Osteocyte (in vitro differentiated cells): ENCODE results near the gene CMSS1. TPM values are rescaled to one million over a fixed set of nuclear protein-coding genes. Genes with fewer than 3 reads are reported as not detected.

Source experiments
- DNase-seq: peaks from one replicate; pipeline ENCODE4 v3.0.0; 2021; ENCODE audit warnings: mixed read lengths; ENCODE audit not compliant: unreplicated experiment; ENCODE audit errors: extremely low spot score
- H3K27ac Mint-ChIP-seq: one replicate; pipeline ENCODE4 v1.8.0; 2021; ENCODE audit warnings: mild to moderate bottlenecking, mixed read lengths; ENCODE audit not compliant: unreplicated experiment
- H3K27me3 Mint-ChIP-seq: one replicate; pipeline ENCODE4 v1.8.0; 2021; ENCODE audit warnings: mixed read lengths; ENCODE audit not compliant: unreplicated experiment
- H3K36me3 Mint-ChIP-seq: one replicate; pipeline ENCODE4 v1.8.0; 2021; ENCODE audit warnings: mixed read lengths; ENCODE audit not compliant: unreplicated experiment
- H3K4me1 Mint-ChIP-seq: one replicate; pipeline ENCODE4 v1.8.0; 2021; ENCODE audit warnings: mixed read lengths; ENCODE audit not compliant: unreplicated experiment
- H3K4me3 Mint-ChIP-seq: one replicate; pipeline ENCODE4 v1.8.0; 2021; ENCODE audit warnings: mild to moderate bottlenecking, moderate library complexity, mixed read lengths; ENCODE audit not compliant: unreplicated experiment
- H3K9me3 Mint-ChIP-seq: one replicate; pipeline ENCODE4 v1.8.0; 2021; ENCODE audit warnings: mixed read lengths; ENCODE audit not compliant: unreplicated experiment
- CTCF ChIP-seq: fragments of 200-600 bp; sonication (generic); IDR thresholded peaks from 2 replicates; pipeline ENCODE4 v1.5.0; 2021; ENCODE audit warnings: antibody characterized with exemption, mild to moderate bottlenecking, moderate library complexity
- total RNA-seq: library from RNA; stranded (reverse); gene quantifications from 2 replicates; pipeline ENCODE4 v1.2.1, GENCODE V29; 2021

The CMSS1 gene
- total RNA-seq, 1 donor from 2014 or later: 38.5 TPM

DNA sequence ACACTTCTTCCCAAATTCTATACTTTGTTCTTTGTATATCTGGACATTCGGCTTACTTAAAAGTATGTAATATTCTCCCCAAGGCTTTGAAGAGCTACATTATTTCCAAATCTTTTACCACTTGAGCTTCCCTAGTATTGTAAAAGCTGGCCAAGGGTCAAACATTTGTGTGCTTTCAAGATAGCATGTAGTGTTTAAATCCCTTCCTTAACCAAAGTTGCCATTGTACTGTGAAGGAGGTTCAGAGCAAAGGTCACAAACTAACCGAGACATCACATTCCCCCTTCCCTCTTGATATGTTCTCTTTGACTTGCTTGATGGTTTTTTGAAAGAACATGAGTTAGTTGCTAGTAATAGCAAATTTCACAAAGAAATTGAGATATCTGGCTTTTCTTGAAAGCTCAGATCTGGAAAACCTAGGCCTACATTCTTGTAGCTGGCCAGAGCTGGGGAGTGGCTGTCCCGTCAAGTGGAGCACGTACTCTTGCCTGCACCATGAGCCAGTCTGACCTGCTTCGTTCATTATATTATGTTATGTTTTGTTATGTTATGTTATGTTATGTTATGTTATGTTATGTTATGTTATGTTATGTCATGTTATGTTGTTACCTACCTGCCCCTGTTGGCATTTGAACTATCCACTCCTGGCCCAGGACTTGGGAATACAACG lies 236.4 kb downstream of the CMSS1 start:
- Mint-ChIP-seq H3K4me1 (peaks cover 7% of the 10 kb centered on the region), H3K27ac (no peak overlapping the region), H3K36me3 (no peaks in the 10 kb centered on the region), H3K9me3 (peaks cover 4% of the 10 kb centered on the region), H3K4me3 (no peak overlapping the region), H3K27me3 (no peaks in the 10 kb centered on the region)
- DNase-seq: no peak
- TF ChIP-seq CTCF: no peak

DNA sequence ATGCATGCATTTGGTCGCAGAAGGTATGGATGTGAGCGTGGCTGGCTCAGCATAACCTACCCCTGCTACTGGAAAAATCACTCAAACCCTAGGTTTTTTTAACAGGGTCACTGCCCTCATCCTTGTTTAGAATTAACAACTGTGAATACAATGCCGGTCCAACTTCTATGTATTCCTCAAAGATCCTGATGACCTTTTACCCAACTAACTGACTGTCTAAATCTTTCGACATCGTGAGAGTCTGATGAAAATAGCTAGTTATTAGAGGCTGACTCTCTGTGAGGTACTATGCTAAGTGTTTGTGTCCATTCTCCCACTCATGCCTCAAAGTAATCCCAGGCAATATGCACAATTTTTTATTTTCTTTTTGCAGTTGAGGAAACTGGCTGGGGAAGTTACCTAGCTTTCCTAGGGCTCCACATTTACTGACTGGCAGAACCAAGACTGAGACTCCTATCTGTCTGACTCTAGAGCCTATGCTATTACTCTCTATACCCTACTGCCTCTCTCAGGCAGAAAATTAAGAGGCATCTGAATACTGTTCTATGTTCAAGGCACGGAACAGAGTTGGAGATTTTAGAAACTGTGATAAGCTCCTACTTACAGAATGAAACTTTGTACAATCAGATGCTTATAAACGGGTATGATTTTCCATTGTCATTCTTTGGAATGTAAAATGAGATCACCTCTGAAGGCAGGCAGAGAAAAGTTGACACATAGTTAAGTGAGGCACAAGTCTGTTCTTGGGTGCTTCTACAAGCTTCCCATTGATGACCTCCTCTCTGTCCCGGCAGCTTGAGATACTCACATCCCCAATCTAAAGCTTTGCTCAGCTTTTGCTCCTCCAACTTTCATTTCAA lies 240.3 kb downstream of the CMSS1 start:
- no peaks in the 10 kb centered on the region for H3K27me3 Mint-ChIP-seq
- peaks cover 8% of the 10 kb centered on the region for H3K4me1 Mint-ChIP-seq
- peak; percentile 18 for TF ChIP-seq CTCF
- peaks cover 4% of the 10 kb centered on the region for H3K9me3 Mint-ChIP-seq
- no peak overlapping the region for H3K4me3 Mint-ChIP-seq
- DNase-seq: no peak
- H3K27ac Mint-ChIP-seq: no peak overlapping the region
- no peaks in the 10 kb centered on the region for H3K36me3 Mint-ChIP-seq

DNA sequence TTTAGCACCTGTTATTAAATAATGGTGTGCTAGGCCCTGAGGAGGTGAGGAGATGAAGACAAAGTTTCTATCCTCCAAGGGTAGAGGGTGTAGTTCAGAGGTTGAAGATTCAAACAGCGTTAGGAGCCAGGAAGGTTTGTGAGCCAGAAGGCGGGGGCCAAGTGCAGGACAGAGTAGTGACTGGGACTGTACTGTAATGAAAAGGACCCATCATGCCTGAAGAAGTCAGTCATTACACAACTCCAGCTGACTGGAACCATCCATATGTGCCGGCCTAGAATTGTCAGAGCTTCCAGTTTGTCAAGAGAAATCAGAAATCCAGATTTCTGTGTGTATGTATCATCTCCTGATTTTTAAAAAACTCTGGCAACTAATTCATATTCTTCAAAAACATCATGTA lies 241.8 kb downstream of the CMSS1 start:
- Mint-ChIP-seq H3K27ac (no peak overlapping the region), H3K4me1 (peaks cover 17% of the 10 kb centered on the region), H3K27me3 (no peaks in the 10 kb centered on the region), H3K4me3 (no peak overlapping the region), H3K36me3 (no peaks in the 10 kb centered on the region), H3K9me3 (no peaks in the 10 kb centered on the region)
- no peak for DNase-seq
- TF ChIP-seq CTCF: no peak

DNA sequence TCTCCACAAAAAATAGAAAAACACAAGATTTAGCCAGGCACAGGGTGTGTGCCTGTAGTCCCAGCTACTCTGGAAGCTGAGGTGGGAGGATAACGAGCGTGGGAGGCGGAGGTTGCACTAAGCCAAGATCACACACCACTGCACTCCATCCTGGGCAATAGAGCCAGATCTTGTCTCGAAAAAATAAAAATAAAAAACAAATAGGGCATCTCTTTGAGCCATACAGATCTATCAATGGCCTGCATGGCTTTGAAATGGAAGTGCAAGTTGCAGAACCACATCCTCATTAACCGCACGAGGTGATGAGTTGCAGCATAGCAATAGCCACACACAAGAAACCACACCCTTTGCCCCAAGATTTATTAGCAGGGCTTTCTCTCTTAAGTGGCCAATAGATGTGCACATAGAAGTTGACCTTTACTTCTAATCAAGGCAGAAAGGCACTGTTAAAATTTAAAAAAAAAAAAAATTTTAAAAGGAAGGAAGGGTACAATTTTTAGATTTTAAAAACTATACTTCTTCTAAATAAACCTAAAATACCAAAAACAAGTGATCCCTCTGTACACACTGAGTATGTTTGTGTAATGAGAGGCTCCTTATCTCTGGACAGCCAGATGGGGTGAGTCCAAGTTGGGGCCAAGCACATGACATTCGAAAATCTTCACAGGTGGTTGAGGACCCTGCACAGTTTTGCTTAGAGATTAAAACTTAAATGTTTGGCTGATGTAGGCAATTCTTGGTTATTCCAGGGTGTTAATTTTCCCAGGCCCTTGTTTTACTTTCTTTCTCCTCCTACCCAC lies 243.2 kb downstream of the CMSS1 start:
- Mint-ChIP-seq H3K4me3 (no peak overlapping the region), H3K36me3 (no peaks in the 10 kb centered on the region), H3K9me3 (no peaks in the 10 kb centered on the region), H3K4me1 (peaks cover 24% of the 10 kb centered on the region), H3K27ac (no peak overlapping the region), H3K27me3 (no peaks in the 10 kb centered on the region)
- TF ChIP-seq CTCF: no peak
- no peak for DNase-seq
